Erythroblast (primary cell): Measurements from ENCODE around the gene PIGQ.
A peak's percentile ranks its signal among the peaks of the same experiment; 100 is the strongest.

Experiments used
- GATA1 ChIP-seq: IDR thresholded peaks from 2 replicates; pipeline ENCODE4 v1.6.1; 2011; ENCODE audit warnings: low read depth, mild to moderate bottlenecking, control low read depth, low read length, moderate library complexity
- POLR2A ChIP-seq: IDR thresholded peaks from 2 replicates; pipeline ENCODE4 v1.6.1; 2011; ENCODE audit warnings: mild to moderate bottlenecking, low read length

DNA sequence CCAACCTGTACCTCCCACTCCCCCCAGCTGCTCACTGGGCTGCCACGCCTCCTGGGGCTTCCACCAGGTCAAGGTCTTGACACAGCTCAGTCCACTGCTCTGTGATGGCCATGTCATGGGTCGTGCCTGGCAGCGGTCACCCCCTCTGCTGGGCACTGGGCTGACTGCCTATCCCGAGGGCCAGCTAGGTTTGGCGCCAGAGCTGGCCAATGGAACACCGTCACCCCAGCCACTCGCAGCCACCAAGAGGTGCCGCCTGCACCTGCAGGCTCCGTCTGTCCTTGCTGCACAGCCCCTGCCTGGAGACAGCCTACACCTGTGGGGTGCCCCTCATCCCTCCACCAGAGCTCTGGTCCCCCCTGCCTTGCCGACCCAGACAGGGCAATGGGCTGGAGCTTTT lies 15.6 kb downstream of the PIGQ start:
- TF ChIP-seq POLR2A: peak; percentile 49
- no peak for TF ChIP-seq GATA1
